Measurements from ENCODE around the gene GSTA2. TPM values are rescaled to one million over a fixed set of nuclear protein-coding genes. Genes with fewer than 3 reads are reported as not detected.
"Not testable (repeated sequence)": the region's sequence is repeated elsewhere in the genome, so short reads cannot be mapped to it uniquely, and the experiment has no call there.

Gene GSTA2
- total and polyA plus RNA-seq, 7 donors, result 0.04 TPM; not detected in 6

DNA sequence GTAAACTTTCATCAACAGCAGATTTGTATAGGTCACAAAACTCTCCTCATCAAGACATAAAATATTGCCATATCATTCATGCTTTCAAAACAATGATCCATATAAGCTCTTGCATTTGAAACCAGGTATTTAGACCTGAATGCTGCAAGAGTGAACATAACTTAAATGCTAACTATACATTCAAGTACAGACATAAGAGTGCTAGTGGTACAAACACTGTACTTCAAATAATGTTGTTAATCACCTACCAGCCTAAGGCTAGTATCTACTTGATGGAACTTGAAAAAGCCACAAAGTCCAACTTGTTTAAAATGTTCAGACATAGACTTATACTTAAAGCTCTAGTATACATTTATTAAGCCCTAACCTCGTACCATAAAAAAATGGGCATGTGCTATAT lies 16.0 kb upstream of the GSTA2 start:
- Histone ChIP-seq H3K9me3 (no peaks in the 10 kb centered on the region), H3K27ac (no peak overlapping the region), H3K4me3 (no peak overlapping the region), H3K4me1 (no peaks in the 10 kb centered on the region), H3K36me3 (ENCODE audit: insufficient read depth in 1 of 2, low read depth in 1 of 2) (no peaks in the 10 kb centered on the region), H3K27me3 (ENCODE audit: insufficient read depth in 3 of 3, low read length in 2 of 3) (peaks cover 0 to 4% (median 0%) of the 10 kb centered on the region in 3 donors)
- ATAC-seq (no peak), DNase-seq (no peak)
- intact Hi-C loops (cut with DNase I), result no loop called here
- TF ChIP-seq, protein P1, sequence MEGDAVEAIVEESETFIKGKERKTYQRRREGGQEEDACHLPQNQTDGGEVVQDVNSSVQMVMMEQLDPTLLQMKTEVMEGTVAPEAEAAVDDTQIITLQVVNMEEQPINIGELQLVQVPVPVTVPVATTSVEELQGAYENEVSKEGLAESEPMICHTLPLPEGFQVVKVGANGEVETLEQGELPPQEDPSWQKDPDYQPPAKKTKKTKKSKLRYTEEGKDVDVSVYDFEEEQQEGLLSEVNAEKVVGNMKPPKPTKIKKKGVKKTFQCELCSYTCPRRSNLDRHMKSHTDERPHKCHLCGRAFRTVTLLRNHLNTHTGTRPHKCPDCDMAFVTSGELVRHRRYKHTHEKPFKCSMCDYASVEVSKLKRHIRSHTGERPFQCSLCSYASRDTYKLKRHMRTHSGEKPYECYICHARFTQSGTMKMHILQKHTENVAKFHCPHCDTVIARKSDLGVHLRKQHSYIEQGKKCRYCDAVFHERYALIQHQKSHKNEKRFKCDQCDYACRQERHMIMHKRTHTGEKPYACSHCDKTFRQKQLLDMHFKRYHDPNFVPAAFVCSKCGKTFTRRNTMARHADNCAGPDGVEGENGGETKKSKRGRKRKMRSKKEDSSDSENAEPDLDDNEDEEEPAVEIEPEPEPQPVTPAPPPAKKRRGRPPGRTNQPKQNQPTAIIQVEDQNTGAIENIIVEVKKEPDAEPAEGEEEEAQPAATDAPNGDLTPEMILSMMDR (IDR thresholded peaks at IDR 0.05), result no peak
- 42 to 48% (median 47%) methylated on average over 1 of the region's 1 CpG for WGBS, 3 donors

DNA sequence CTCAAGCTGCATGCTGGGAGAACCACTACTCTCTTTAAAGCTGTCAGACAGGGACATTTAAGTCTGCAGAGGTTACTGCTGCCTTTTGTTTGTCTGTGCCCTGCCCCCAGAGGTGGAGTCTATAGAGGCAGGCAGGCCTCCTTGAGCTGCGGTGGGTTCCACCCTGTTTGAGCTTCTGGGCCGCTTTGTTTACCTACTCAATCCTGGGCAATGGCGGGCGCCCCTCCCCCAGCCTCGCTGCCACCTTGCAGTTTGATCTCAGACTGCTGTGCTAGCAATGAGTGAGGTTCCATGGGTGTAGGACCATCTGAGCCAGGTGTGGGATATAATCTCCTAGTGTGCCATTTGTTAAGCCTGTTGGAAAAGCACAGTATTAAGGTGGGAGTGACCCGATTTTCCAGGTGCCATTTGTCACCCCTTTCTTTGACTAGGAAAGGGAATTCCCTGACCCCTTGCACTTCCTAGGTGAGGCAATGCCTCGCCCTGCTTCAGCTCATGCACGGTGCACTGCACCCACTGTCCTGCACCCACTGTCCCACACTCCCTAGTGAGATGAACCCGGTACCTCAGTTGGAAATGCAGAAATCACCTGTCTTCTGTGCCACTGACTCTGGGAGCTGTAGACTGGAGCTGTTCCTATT lies 13.6 kb upstream of the GSTA2 start:
- H3K36me3 ChIP-seq (ENCODE audit: insufficient read depth in 1 of 2, low read depth in 1 of 2); H3K9me3 ChIP-seq; H3K27me3 ChIP-seq (ENCODE audit: insufficient read depth in 3 of 3, low read length in 2 of 3); DNase-seq; H3K4me3 ChIP-seq; intact Hi-C loops (cut with DNase I); ATAC-seq; H3K27ac ChIP-seq; H3K4me1 ChIP-seq: not testable (repeated sequence)
- WGBS, 3 donors, result 87 to 90% (median 89%) methylated on average over 9 of the region's 9 CpGs

- H3K4me1 ChIP-seq; H3K27me3 ChIP-seq (ENCODE audit: insufficient read depth in 3 of 3, low read length in 2 of 3); H3K9me3 ChIP-seq; DNase-seq; H3K27ac ChIP-seq; H3K4me3 ChIP-seq; intact Hi-C loops (cut with DNase I); ATAC-seq; H3K36me3 ChIP-seq (ENCODE audit: insufficient read depth in 1 of 2, low read depth in 1 of 2): not testable (repeated sequence)
- 51 to 55% (median 51%) methylated on average over 4 of the region's 4 CpGs for WGBS, 3 donors
Measured at GRCh38 chr6:52769399-52769798, 6.1 kb upstream of the GSTA2 start.

DNA sequence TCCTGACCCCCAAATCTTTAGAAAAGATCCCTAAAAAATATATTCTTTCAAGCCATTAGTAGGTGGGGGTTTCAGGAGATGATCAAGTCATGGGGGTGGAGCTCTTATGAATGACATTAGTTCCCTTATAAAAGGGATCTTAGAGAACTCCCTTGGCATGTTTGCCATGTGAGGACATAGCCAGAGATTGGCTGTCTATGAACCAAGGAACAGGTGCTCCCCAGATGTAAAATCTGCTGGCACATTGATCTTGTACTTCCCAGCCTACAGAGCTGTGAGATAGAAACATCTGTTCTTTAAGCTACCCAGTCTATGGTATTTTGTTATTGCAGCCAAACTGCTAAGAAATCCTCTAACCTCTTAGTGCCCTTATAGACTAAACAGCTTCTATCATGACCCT lies 4.4 kb upstream of the GSTA2 start:
- H3K36me3 ChIP-seq (ENCODE audit: insufficient read depth in 1 of 2, low read depth in 1 of 2); H3K9me3 ChIP-seq; H3K27me3 ChIP-seq (ENCODE audit: insufficient read depth in 3 of 3, low read length in 2 of 3); H3K4me3 ChIP-seq; ATAC-seq; intact Hi-C loops (cut with DNase I); H3K4me1 ChIP-seq; H3K27ac ChIP-seq; DNase-seq: not testable (repeated sequence)

DNA sequence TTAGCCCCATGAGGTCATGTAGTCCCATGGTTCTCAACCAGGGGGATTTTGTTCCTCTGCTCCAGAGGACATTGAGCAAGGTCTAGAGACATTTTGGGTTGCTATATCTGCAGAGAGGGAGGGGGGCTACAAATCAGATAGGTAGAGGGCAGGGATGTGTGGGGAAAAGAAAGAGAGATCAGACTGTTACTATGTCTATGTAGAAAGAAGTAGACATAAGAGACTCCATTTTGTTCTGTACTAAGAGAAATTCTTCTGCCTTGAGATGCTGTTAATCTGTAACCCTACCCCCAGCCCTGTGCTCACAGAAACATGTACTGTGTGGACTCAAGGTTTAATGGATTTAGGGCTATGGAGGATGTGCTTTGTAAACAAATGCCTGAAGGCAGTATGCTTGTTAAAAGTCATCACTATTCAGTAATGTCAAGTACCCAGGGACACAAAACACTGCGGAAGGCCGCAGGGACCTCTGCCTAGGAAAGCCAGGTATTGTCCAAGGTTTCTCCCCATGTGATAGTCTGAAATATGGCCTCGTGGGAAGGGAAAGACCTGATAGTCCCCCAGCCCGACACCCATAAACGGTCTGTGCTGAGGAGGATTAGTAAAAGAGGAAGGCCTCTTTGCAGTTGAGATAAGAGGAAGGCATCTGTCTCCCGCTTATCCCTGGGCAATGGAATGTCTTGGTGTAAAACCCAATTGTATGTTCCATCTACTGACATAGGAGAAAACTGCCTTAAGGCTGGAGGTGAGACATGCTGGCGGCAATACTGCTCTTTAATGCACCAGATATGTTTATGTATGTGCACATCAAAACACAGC lies 1.4 kb downstream of the GSTA2 start:
- intact Hi-C loops (cut with DNase I); ATAC-seq; DNase-seq; H3K36me3 ChIP-seq (ENCODE audit: insufficient read depth in 1 of 2, low read depth in 1 of 2); H3K27me3 ChIP-seq (ENCODE audit: insufficient read depth in 3 of 3, low read length in 2 of 3); H3K4me1 ChIP-seq; H3K9me3 ChIP-seq; H3K4me3 ChIP-seq; H3K27ac ChIP-seq: not testable (repeated sequence)
- 68 to 90% (median 89%) methylated on average over 4 to 7 of the region's 7 CpGs for WGBS, 3 donors

- Histone ChIP-seq H3K4me3 (no peak overlapping the region), H3K27me3 (ENCODE audit: insufficient read depth in 3 of 3, low read length in 2 of 3) (no peaks in the 10 kb centered on the region), H3K36me3 (ENCODE audit: insufficient read depth in 1 of 2, low read depth in 1 of 2) (no peaks in the 10 kb centered on the region), H3K27ac (no peak overlapping the region), H3K9me3 (no peaks in the 10 kb centered on the region), H3K4me1 (no peaks in the 10 kb centered on the region)
- ATAC-seq (no peak), DNase-seq (no peak)
- intact Hi-C loops (cut with DNase I), result no loop called here
- 68 to 78% (median 68%) methylated on average over 6 of the region's 6 CpGs for WGBS, 3 donors
- TF ChIP-seq, protein P1 (IDR thresholded peaks at IDR 0.05), result no peak
Measured at GRCh38 chr6:52760105-52760765, 3.0 kb downstream of the GSTA2 start.

Measured in psoas muscle (tissue), 8 donors.